ENCODE data around the gene RASL12.

DNA sequence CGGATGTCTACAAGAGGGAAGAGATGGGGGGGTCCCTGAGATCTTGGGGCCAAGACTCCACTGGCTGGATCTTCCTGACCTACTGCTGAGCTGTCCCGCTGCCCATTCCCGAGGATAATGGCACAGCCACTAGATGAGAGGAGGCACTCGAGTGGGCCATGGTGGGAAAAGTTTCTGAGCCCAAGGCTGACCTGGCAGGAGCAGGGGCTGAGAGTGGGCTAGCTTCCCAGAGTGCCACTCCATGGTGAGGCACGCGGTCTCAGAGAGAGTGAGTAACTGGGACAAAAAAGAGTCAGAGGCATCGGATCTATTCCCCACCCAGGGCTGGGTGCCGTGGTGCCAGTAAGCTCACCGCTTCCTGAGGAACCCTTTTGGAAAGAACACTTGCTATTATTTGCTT is 11.7 kb downstream of the RASL12 start:
- TF ChIP-seq, protein P1, sequence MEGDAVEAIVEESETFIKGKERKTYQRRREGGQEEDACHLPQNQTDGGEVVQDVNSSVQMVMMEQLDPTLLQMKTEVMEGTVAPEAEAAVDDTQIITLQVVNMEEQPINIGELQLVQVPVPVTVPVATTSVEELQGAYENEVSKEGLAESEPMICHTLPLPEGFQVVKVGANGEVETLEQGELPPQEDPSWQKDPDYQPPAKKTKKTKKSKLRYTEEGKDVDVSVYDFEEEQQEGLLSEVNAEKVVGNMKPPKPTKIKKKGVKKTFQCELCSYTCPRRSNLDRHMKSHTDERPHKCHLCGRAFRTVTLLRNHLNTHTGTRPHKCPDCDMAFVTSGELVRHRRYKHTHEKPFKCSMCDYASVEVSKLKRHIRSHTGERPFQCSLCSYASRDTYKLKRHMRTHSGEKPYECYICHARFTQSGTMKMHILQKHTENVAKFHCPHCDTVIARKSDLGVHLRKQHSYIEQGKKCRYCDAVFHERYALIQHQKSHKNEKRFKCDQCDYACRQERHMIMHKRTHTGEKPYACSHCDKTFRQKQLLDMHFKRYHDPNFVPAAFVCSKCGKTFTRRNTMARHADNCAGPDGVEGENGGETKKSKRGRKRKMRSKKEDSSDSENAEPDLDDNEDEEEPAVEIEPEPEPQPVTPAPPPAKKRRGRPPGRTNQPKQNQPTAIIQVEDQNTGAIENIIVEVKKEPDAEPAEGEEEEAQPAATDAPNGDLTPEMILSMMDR (IDR thresholded peaks at IDR 0.05 in 8 of 11, conservative IDR thresholded peaks at IDR 0.05 in 3 of 11) = no peak
- TF ChIP-seq POLR2A (IDR thresholded peaks at IDR 0.05) = no peak

All from spleen (tissue), 7 donors.